ENCODE results near the gene NDUFAF8.

GRCh38 chr17:81241203-81241602 lies 2.1 kb downstream of the NDUFAF8 start:
- TF ChIP-seq CTCF (IDR thresholded peaks at IDR 0.05; ENCODE audit: poor library complexity, severe bottlenecking) = no peak
- no peak for TF ChIP-seq EP300 (conservative IDR thresholded peaks at IDR 0.05; ENCODE audit: poor library complexity, severe bottlenecking)
- TF ChIP-seq MXI1 (conservative IDR thresholded peaks at IDR 0.05; ENCODE audit: poor library complexity, severe bottlenecking) = no peak
- no peak for TF ChIP-seq EZH2 (IDR thresholded peaks at IDR 0.05; ENCODE audit: borderline replicate concordance, insufficient read depth, low read length, poor library complexity, severe bottlenecking)

Data from neural cell (in vitro differentiated cells).